K562 (cell line): ENCODE results near the gene GPR4. TPM values are rescaled to one million over a fixed set of nuclear protein-coding genes. Genes with fewer than 3 reads are reported as not detected.

ENCODE experiments used
- ATAC-seq: fragments of 200-7000 bp; cut with Tn5 transposase; 3 replicates; pipeline ENCODE4 v1.9.1; 2020; ENCODE audit warnings: moderate library complexity
- BruUV-seq: library from RNA; stranded (reverse); fragments of 400-500 nt; replicated peaks from 2 replicates; lab custom pipeline; 2021; lab: Mats Ljungman, UMichigan
- CTCF ChIA-PET: fragments of 300-600 bp; formaldehyde crosslinking; extraction: SDS; loops from one replicate; lab custom pipeline; 2021; ENCODE audit warnings: low intra/inter-chr PET ratio; lab: Yijun Ruan, JAX
- POLR2A ChIA-PET: fragments of 300-600, 350-650 bp; sonication (Branson Sonifier 250); formaldehyde crosslinking; extraction: SDS; loops from one replicate; lab custom pipeline; 2021; ENCODE audit warnings: antibody characterized with exemption, inconsistent platforms; lab: Yijun Ruan, JAX
- DNase-seq, 4 experiments: peaks; one replicate each; pipeline versions ENCODE4 v3.0.0 to v3.0.0-alpha.2; 2011 to 2018; ENCODE audit warnings: low spot score in 3 of 4, mixed read lengths in 3 of 4; ENCODE audit errors: extremely low read depth in 1 of 4
- FAIRE-seq: peaks from 2 replicates; lab custom pipeline; 2011; peaks lifted over from hg19 to GRCh38; lab: Jason Lieb, UNC
- H2AFZ ChIP-seq: 2 replicates; pipeline ENCODE4 v1.6.0; 2011; ENCODE audit warnings: low read depth, low read length, control low read depth, inconsistent platforms
- H3K27ac ChIP-seq: fragments of 200-600 bp; 3 replicates; pipeline ENCODE4 v1.8.0; 2011; ENCODE audit warnings: low read depth, mild to moderate bottlenecking, control low read depth, inconsistent platforms, low read length, moderate library complexity, mixed read lengths; ENCODE audit errors: extremely low read depth
- H3K27me3 ChIP-seq, 2 experiments: fragments of 300-600 bp in 1 of 2; 2 replicates in 1 of 2; 3 replicates in 1 of 2; pipeline versions ENCODE4 v1.6.0 to v1.8.0; 2011; ENCODE audit warnings: inconsistent platforms in 2 of 2, low read length in 2 of 2, mild to moderate bottlenecking in 1 of 2, mixed read lengths in 1 of 2, moderate library complexity in 1 of 2; ENCODE audit not compliant: control insufficient read depth in 2 of 2, insufficient read depth in 2 of 2
- H3K36me3 ChIP-seq: fragments of 300-600 bp; 3 replicates; pipeline ENCODE4 v1.8.0; 2011; ENCODE audit warnings: mild to moderate bottlenecking, low read length, inconsistent platforms; ENCODE audit not compliant: control insufficient read depth, insufficient read depth
- H3K4me1 ChIP-seq, 2 experiments: fragments of 200-600 bp in 1 of 2; replicated peaks in 1 of 2; 2 replicates in 1 of 2; 3 replicates in 1 of 2; pipeline versions ENCODE4 v1.5.1 to v1.8.0; 2011; ENCODE audit warnings: inconsistent platforms in 2 of 2, low read length in 2 of 2, mild to moderate bottlenecking in 1 of 2, mixed read lengths in 1 of 2, moderate library complexity in 1 of 2; ENCODE audit not compliant: control insufficient read depth in 2 of 2, insufficient read depth in 2 of 2
- H3K4me2 ChIP-seq: 2 replicates; pipeline ENCODE4 v1.6.1; 2011; ENCODE audit warnings: low read length, control low read depth, inconsistent platforms, mixed read lengths; ENCODE audit not compliant: insufficient read depth
- H3K4me3 ChIP-seq: fragments of 200-600 bp; sonication (generic), shearing (Covaris generic); 2 replicates; pipeline ENCODE4 v1.5.1; 2016; ENCODE audit warnings: control low read depth, inconsistent platforms
- H3K79me2 ChIP-seq: fragments of 200-600 bp; 3 replicates; pipeline ENCODE4 v1.8.0; 2011; ENCODE audit warnings: low read length, inconsistent platforms; ENCODE audit not compliant: control insufficient read depth, insufficient read depth
- H3K9ac ChIP-seq, 2 experiments: 2 replicates each; pipeline versions ENCODE4 v1.6.0 to v1.6.1; 2011; ENCODE audit warnings: low read depth in 2 of 2, low read length in 2 of 2, control low read depth in 1 of 2, inconsistent platforms in 1 of 2, mild to moderate bottlenecking in 1 of 2, mixed read lengths in 1 of 2; ENCODE audit not compliant: insufficient read depth in 1 of 2
- H3K9me1 ChIP-seq: one replicate; pipeline ENCODE4 v1.6.0; 2011; ENCODE audit warnings: inconsistent platforms, mild to moderate bottlenecking, low read length, moderate library complexity; ENCODE audit not compliant: control insufficient read depth, insufficient read depth
- H3K9me3 ChIP-seq: replicated peaks from 2 replicates; pipeline ENCODE4 v1.5.1; 2011; ENCODE audit warnings: low read depth, low read length, inconsistent platforms; ENCODE audit not compliant: control insufficient read depth, insufficient read depth
- H4K20me1 ChIP-seq: replicated peaks from 2 replicates; pipeline ENCODE4 v1.6.1; 2011; ENCODE audit warnings: low read length, inconsistent platforms, mixed read lengths; ENCODE audit not compliant: control insufficient read depth, insufficient read depth
- ARID2 ChIP-seq: fragments of 450-650 bp; IDR thresholded peaks from 2 replicates; pipeline ENCODE4 v1.6.1; 2017; ENCODE audit warnings: antibody characterized with exemption, mild to moderate bottlenecking
- BHLHE40 ChIP-seq: IDR thresholded peaks from 2 replicates; pipeline ENCODE4 v1.6.1; 2011; ENCODE audit warnings: low read length, improper control_type of control experiment
- BMI1 ChIP-seq: fragments of 150-350 bp; IDR thresholded peaks from 2 replicates; pipeline ENCODE4 v1.6.1; 2014; ENCODE audit warnings: low read length
- KDM5B ChIP-seq: fragments of 200-600 bp; sonication (generic); IDR thresholded peaks from 2 replicates; pipeline ENCODE4 v1.6.1; 2012; ENCODE audit warnings: low read depth, mild to moderate bottlenecking, moderate library complexity, low read length, control low read depth, inconsistent platforms; ENCODE audit not compliant: insufficient replicate concordance
- MCM7 ChIP-seq, 2 experiments: fragments of 450-650 bp; IDR thresholded peaks; 2 replicates each; pipeline ENCODE4 v1.6.1; 2016 to 2018
- MTF1 ChIP-seq: fragments of 250-450 bp; sonication (Bioruptor Pico); IDR thresholded peaks from 2 replicates; pipeline ENCODE4 v1.9.0; 2021; ENCODE audit warnings: moderate library complexity, mild to moderate bottlenecking, inconsistent platforms, borderline replicate concordance
- NCOR1 ChIP-seq: fragments of 450-650 bp; IDR thresholded peaks from 2 replicates; pipeline ENCODE4 v1.6.1; 2016; ENCODE audit warnings: mild to moderate bottlenecking, moderate library complexity
- POU5F1 ChIP-seq: fragments of 150-350 bp; IDR thresholded peaks from 2 replicates; pipeline ENCODE4 v1.6.1; 2014; ENCODE audit warnings: borderline replicate concordance, low read length, low read depth, mild to moderate bottlenecking; ENCODE audit not compliant: partially characterized antibody
- SMARCC2 ChIP-seq: fragments of 450-650 bp; IDR thresholded peaks from 2 replicates; pipeline ENCODE4 v1.6.1; 2017; ENCODE audit warnings: antibody characterized with exemption, moderate library complexity, mild to moderate bottlenecking, low read depth
- SRSF3 ChIP-seq: fragments of 200-400 bp; formaldehyde crosslinking; IDR thresholded peaks from 2 replicates; pipeline ENCODE4 v1.6.1; 2016; ENCODE audit warnings: mild to moderate bottlenecking, low read length, moderate library complexity; ENCODE audit not compliant: insufficient read depth
- ZNF766 ChIP-seq: fragments of 200-800 bp; sonication (Bioruptor generic); conservative IDR thresholded peaks from 2 replicates; pipeline ENCODE4 v1.6.1; 2016; ENCODE audit warnings: missing genetic modification characterization, missing compliant biosample characterization
- WGBS: fragments of 100-300 bp; shearing (Covaris generic); methylation state at CpG from one replicate; pipeline ENCODE4 v1.1.6; 2016; ENCODE audit warnings: low coverage, mixed read lengths; ENCODE audit not compliant: insufficient coverage; ENCODE audit errors: missing lambda C conversion rate; 5-methylcytosine and 5-hydroxymethylcytosine counted together
- in situ Hi-C: fragments of 300-500 bp; cut with MboI; formaldehyde crosslinking; loops from 4 replicates; pipeline ENCODE4 v1.15.0; 2018; ENCODE audit warnings: inconsistent platforms, mixed read lengths
- intact Hi-C: fragments of 100-400 bp; cut with micrococcal nuclease; formaldehyde crosslinking; loops from 2 replicates; pipeline ENCODE4 v1.14.2; 2022
- polyA plus RNA-seq, 8 experiments: library from polyadenylated mRNA; depleted of rRNA in 4 of 8; stranded (reverse) in 5 of 8; unstranded in 3 of 8; fragments of >200 nt; fragmentation: Nextera tagmentation in 2 of 8; fragmentation: Illumina TruSeq in 1 of 8; extraction: Ambion mirVana in 2 of 8; extraction: Trizol in 1 of 8; gene quantifications; 2 replicates each; pipeline versions ENCODE4 v1.2.1 to v1.2.3, GENCODE V29; 2011 to 2014; ENCODE audit warnings: inconsistent platforms in 1 of 8, missing spikeins in 1 of 8
- total RNA-seq, 7 experiments: library from RNA; depleted of rRNA in 6 of 7; stranded (reverse); fragments of >200 nt in 6 of 7; fragmentation: Illumina TruSeq in 2 of 7; extraction: Trizol in 2 of 7; gene quantifications; 2 replicates each; pipeline versions ENCODE4 v1.2.1 to v1.2.3, GENCODE V29; 2011 to 2021; ENCODE audit warnings: low replicate concordance in 1 of 7
- TF ChIP-seq, protein P1 (sequence below): sonication (generic); formaldehyde crosslinking; IDR thresholded peaks from 2 replicates; pipeline ENCODE4 v1.8.0; 2022; ENCODE audit warnings: mild to moderate bottlenecking, missing genetic modification reagents
- TF ChIP-seq, protein P2 (sequence below): IDR thresholded peaks from 2 replicates; pipeline ENCODE4 v1.6.1; 2012; ENCODE audit warnings: low read depth, low read length, improper control_type of control experiment, borderline replicate concordance
- TF ChIP-seq, protein P3 (sequence below): fragments of 450-650 bp; IDR thresholded peaks from 2 replicates; pipeline ENCODE4 v1.7.0; 2016; ENCODE audit warnings: borderline replicate concordance
- TF ChIP-seq, protein P4 (sequence below): sonication (generic); formaldehyde crosslinking; IDR thresholded peaks from 2 replicates; pipeline ENCODE4 v1.8.0; 2022; ENCODE audit warnings: mild to moderate bottlenecking, low read depth, missing genetic modification reagents
- TF ChIP-seq, protein P5 (sequence below): fragments of 450-650 bp; IDR thresholded peaks from 2 replicates; pipeline ENCODE4 v1.6.1; 2016; ENCODE audit warnings: missing biosample characterization, missing genetic modification characterization

The GPR4 gene
- total and polyA plus RNA-seq, 9 of the 15 experiments (the other 6 are each of a cell fraction or from before 2014, with no cell fraction given): 0.03 to 0.09 (median 0.04) TPM; not detected in 5

DNA sequence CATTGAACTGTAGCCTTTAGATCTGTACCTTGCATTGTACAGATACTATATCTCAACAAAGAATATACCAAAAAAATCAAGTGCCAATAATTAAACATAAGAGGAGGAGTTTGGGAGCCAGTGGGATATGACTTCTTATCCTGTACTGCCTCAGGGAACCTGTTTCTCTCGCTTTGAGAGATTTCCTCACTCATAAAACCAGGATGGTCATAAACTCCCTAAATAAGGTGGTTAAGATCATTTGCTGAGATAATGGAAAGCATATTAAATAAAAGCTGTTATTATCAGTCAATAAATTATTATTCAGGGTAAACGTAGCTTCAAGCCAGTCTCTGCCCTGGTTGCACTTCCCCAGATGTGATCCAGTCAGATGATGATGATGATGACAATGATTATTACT is 34.4 kb downstream of the GPR4 start:
- Histone ChIP-seq H3K79me2 (peaks cover 35% of the 10 kb centered on the region; the same call in 2 of the 3 replicates), H3K27me3 (no peaks in the 10 kb centered on the region), H3K36me3 (peaks cover 11% of the 10 kb centered on the region; the same call in 2 of the 3 replicates), H2AFZ (no peak overlapping the region), H3K9me3 (no peaks in the 10 kb centered on the region), H3K4me3 (no peak overlapping the region), H3K27ac (no peak overlapping the region), H3K9ac (no peak overlapping the region), H3K9me1 (peaks cover 3% of the 10 kb centered on the region), H3K4me1 (peaks cover 4 to 6% of the 10 kb centered on the region in 2 experiments; a peak in 2 of 5 replicates), H3K4me2 (no peak overlapping the region), H4K20me1 (no peaks in the 10 kb centered on the region)
- ChIA-PET CTCF (no interaction called here), POLR2A (interaction anchor here (0.6 to 1.0 kb wide), 3 partner anchors 9 to 91 kb away, joined by 3 to 5 read pairs (median 3); no protein-coding TSS in a partner anchor)
- in situ Hi-C loops: no loop called here
- intact Hi-C loops: no loop called here
- FAIRE-seq (no peak), DNase-seq (no peak), ATAC-seq (no peak)
- BruUV-seq: no TSS peak
- 78% methylated on average over 2 of the region's 2 CpGs for WGBS
- TF ChIP-seq BMI1 (no peak), BHLHE40 (no peak), ZNF766 (CRISPR knock-in tag) (no peak), SRSF3 (no peak), NCOR1 (no peak), KDM5B (no peak), SMARCC2 (no peak), POU5F1 (no peak), MCM7 (IDR thresholded peaks at IDR 0.05) (no peak), ARID2 (no peak), MTF1 (CRISPR knock-in tag) (no peak)
- TF ChIP-seq, protein P1, sequence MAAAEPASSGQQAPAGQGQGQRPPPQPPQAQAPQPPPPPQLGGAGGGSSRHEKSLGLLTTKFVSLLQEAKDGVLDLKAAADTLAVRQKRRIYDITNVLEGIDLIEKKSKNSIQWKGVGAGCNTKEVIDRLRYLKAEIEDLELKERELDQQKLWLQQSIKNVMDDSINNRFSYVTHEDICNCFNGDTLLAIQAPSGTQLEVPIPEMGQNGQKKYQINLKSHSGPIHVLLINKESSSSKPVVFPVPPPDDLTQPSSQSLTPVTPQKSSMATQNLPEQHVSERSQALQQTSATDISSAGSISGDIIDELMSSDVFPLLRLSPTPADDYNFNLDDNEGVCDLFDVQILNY (CRISPR knock-in tag): no peak
- TF ChIP-seq, protein P2, sequence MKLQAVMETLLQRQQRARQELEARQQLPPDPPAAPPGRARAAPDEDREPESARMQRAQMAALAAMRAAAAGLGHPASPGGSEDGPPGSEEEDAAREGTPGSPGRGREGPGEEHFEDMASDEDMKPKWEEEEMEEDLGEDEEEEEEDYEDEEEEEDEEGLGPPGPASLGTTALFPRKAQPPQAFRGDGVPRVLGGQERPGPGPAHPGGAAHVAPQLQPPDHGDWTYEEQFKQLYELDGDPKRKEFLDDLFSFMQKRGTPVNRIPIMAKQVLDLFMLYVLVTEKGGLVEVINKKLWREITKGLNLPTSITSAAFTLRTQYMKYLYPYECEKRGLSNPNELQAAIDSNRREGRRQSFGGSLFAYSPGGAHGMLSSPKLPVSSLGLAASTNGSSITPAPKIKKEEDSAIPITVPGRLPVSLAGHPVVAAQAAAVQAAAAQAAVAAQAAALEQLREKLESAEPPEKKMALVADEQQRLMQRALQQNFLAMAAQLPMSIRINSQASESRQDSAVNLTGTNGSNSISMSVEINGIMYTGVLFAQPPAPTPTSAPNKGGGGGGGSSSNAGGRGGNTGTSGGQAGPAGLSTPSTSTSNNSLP: no peak
- TF ChIP-seq, protein P3, sequence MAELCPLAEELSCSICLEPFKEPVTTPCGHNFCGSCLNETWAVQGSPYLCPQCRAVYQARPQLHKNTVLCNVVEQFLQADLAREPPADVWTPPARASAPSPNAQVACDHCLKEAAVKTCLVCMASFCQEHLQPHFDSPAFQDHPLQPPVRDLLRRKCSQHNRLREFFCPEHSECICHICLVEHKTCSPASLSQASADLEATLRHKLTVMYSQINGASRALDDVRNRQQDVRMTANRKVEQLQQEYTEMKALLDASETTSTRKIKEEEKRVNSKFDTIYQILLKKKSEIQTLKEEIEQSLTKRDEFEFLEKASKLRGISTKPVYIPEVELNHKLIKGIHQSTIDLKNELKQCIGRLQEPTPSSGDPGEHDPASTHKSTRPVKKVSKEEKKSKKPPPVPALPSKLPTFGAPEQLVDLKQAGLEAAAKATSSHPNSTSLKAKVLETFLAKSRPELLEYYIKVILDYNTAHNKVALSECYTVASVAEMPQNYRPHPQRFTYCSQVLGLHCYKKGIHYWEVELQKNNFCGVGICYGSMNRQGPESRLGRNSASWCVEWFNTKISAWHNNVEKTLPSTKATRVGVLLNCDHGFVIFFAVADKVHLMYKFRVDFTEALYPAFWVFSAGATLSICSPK: no peak
- TF ChIP-seq, protein P4, sequence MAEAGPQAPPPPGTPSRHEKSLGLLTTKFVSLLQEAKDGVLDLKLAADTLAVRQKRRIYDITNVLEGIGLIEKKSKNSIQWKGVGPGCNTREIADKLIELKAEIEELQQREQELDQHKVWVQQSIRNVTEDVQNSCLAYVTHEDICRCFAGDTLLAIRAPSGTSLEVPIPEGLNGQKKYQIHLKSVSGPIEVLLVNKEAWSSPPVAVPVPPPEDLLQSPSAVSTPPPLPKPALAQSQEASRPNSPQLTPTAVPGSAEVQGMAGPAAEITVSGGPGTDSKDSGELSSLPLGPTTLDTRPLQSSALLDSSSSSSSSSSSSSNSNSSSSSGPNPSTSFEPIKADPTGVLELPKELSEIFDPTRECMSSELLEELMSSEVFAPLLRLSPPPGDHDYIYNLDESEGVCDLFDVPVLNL (CRISPR knock-in tag): no peak
- TF ChIP-seq, protein P5, sequence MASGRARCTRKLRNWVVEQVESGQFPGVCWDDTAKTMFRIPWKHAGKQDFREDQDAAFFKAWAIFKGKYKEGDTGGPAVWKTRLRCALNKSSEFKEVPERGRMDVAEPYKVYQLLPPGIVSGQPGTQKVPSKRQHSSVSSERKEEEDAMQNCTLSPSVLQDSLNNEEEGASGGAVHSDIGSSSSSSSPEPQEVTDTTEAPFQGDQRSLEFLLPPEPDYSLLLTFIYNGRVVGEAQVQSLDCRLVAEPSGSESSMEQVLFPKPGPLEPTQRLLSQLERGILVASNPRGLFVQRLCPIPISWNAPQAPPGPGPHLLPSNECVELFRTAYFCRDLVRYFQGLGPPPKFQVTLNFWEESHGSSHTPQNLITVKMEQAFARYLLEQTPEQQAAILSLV (tag): no peak
